Astrocyte of the cerebellum (primary cell): ENCODE measurements around the gene SLC5A5.

Experiments used
- DNase-seq: peaks from one replicate; pipeline ENCODE4 v3.0.0-alpha.2; 2011; ENCODE audit warnings: low read depth
- H3K4me3 ChIP-seq: 2 replicates; pipeline ENCODE4 v1.5.1; 2011; ENCODE audit warnings: mild to moderate bottlenecking, low read depth, low read length, moderate library complexity
- CTCF ChIP-seq: IDR thresholded peaks from 2 replicates; pipeline ENCODE4 v1.5.1; 2012; ENCODE audit warnings: low read length, low read depth, moderate library complexity, mild to moderate bottlenecking; ENCODE audit errors: missing control alignments
- in situ Hi-C: cut with HindIII; loops from 2 replicates; pipeline ENCODE4 v1.10.0; 2017; ENCODE audit warnings: low sequenced_read_pairs

SLC5A5 gene

GRCh38 chr19:17944301-17944700, 72.6 kb downstream of the SLC5A5 start:
- in situ Hi-C loops: no loop called here
- TF ChIP-seq CTCF: no peak
- no peak overlapping the region for H3K4me3 ChIP-seq
- peak; percentile 27 for DNase-seq
